ENCODE measurements around the gene DONSON. TPM values are rescaled to one million over a fixed set of nuclear protein-coding genes. Genes with fewer than 3 reads are reported as not detected.

The DONSON gene
- total and polyA plus RNA-seq, 2 of the 13 experiments (the other 11 are each of a cell fraction or from before 2014, with no cell fraction given): 35.4 to 63.6 TPM

GRCh38 chr21:33542640-33543504 lies 45.6 kb downstream of the DONSON start, which contains the start of gene SON (continued):
- TF ChIP-seq TMF1 (CRISPR knock-in tag; IDR thresholded peaks at IDR 0.05; ENCODE audit: low read depth): no peak
- peak; percentile 75 for TF ChIP-seq SMAD3 (CRISPR knock-in tag; IDR thresholded peaks at IDR 0.05)
- no peak for TF ChIP-seq ZNF496 (CRISPR knock-in tag; IDR thresholded peaks at IDR 0.05; ENCODE audit: insufficient replicate concordance)
- no peak for TF ChIP-seq HNF4G (IDR thresholded peaks at IDR 0.05; ENCODE audit: borderline replicate concordance, low read depth, low read length)
- no peak for TF ChIP-seq HNF4G (CRISPR knock-in tag; IDR thresholded peaks at IDR 0.05; ENCODE audit: borderline replicate concordance, low read depth)
- TF ChIP-seq CENPT (CRISPR knock-in tag; IDR thresholded peaks at IDR 0.05; ENCODE audit: low read depth): no peak
- peak; percentile 30; the same call in 1 of the 2 replicates for TF ChIP-seq MED13 (CRISPR knock-in tag; IDR thresholded peaks at IDR 0.05)
- peak; percentile 76; the same call in 1 of the 2 replicates for TF ChIP-seq MYC (CRISPR knock-in tag; IDR thresholded peaks at IDR 0.05; ENCODE audit: borderline replicate concordance)
- TF ChIP-seq SMARCC2 (IDR thresholded peaks at IDR 0.05): no peak
- TF ChIP-seq HES4 (CRISPR knock-in tag; IDR thresholded peaks at IDR 0.05; ENCODE audit: borderline replicate concordance): peak; percentile 41; the same call in 1 of the 2 replicates
- no peak for TF ChIP-seq SNAPC5 (CRISPR knock-in tag; IDR thresholded peaks at IDR 0.05; ENCODE audit: borderline replicate concordance)
- no peak for TF ChIP-seq ZNF335 (CRISPR knock-in tag; IDR thresholded peaks at IDR 0.05)
- TF ChIP-seq SRSF4 (IDR thresholded peaks at IDR 0.05; ENCODE audit: low read depth, low read length, poor library complexity, severe bottlenecking): no peak
- peak; percentile 38 for TF ChIP-seq HNRNPLL (IDR thresholded peaks at IDR 0.05; ENCODE audit: low read depth, low read length, poor library complexity, severe bottlenecking)
- no peak for TF ChIP-seq ZNF225 (CRISPR knock-in tag; IDR thresholded peaks at IDR 0.05)
- no peak for TF ChIP-seq ZNF710 (CRISPR knock-in tag; IDR thresholded peaks at IDR 0.05; ENCODE audit: borderline replicate concordance)
- TF ChIP-seq SNRNP70 (IDR thresholded peaks at IDR 0.05; ENCODE audit: low read depth, low read length): no peak
- TF ChIP-seq ZNF720 (CRISPR knock-in tag; IDR thresholded peaks at IDR 0.05): no peak
- TF ChIP-seq MYNN (CRISPR knock-in tag; IDR thresholded peaks at IDR 0.05; ENCODE audit: low read depth): no peak
- TF ChIP-seq ZFP36L1 (CRISPR knock-in tag; IDR thresholded peaks at IDR 0.05): no peak
- TF ChIP-seq SMARCE1 (IDR thresholded peaks at IDR 0.05; ENCODE audit: borderline replicate concordance): no peak
- peak; percentile 68 for TF ChIP-seq ZKSCAN5 (CRISPR knock-in tag; IDR thresholded peaks at IDR 0.05)
- peak; percentile 31 for TF ChIP-seq SUZ12 (IDR thresholded peaks at IDR 0.05; ENCODE audit: low read depth, low read length)
- TF ChIP-seq ZNF253 (CRISPR knock-in tag; IDR thresholded peaks at IDR 0.05; ENCODE audit: borderline replicate concordance): no peak
- no peak; the same call in 1 of the 2 replicates for TF ChIP-seq KDM5A (IDR thresholded peaks at IDR 0.05; ENCODE audit: borderline replicate concordance, low read length)
- peak; percentile 76 for TF ChIP-seq TGIF2 (CRISPR knock-in tag; IDR thresholded peaks at IDR 0.05)
- no peak for TF ChIP-seq HOXA9 (CRISPR knock-in tag; IDR thresholded peaks at IDR 0.05; ENCODE audit: borderline replicate concordance)
- TF ChIP-seq ARNT (IDR thresholded peaks at IDR 0.05): no peak
- peak; percentile 88 for TF ChIP-seq SP2 (CRISPR knock-in tag; IDR thresholded peaks at IDR 0.05)
- TF ChIP-seq HOXA3 (CRISPR knock-in tag; IDR thresholded peaks at IDR 0.05): peak; percentile 99
- TF ChIP-seq ZNF354B (CRISPR knock-in tag; IDR thresholded peaks at IDR 0.05): peak; percentile 64; the same call in 1 of the 2 replicates
